PC-3 (cell line): Measurements from ENCODE around the gene RCE1. TPM values are rescaled to one million over a fixed set of nuclear protein-coding genes. Genes with fewer than 3 reads are reported as not detected.

Experiments used
- ATAC-seq: fragments of 200-7000 bp; cut with Tn5 transposase; 2 replicates; pipeline ENCODE4 v1.9.1; 2020; ENCODE audit warnings: mild to moderate bottlenecking, moderate library complexity
- BruUV-seq: library from RNA; stranded (reverse); fragments of 400-500 nt; replicated peaks from 2 replicates; lab custom pipeline; 2021; lab: Mats Ljungman, UMichigan
- CTCF ChIA-PET: fragments of 300-600 bp; sonication (Branson Sonifier 250); formaldehyde crosslinking; loops from one replicate; lab custom pipeline; 2022; ENCODE audit warnings: antibody characterized with exemption; lab: Charles Lee
- POLR2A ChIA-PET: fragments of 300-600 bp; sonication (Branson Sonifier 250); formaldehyde crosslinking; loops from one replicate; lab custom pipeline; 2022; ENCODE audit warnings: antibody characterized with exemption; ENCODE audit not compliant: unreplicated experiment; lab: Charles Lee
- DNase-seq: peaks from one replicate; pipeline ENCODE4 v3.0.0-alpha.2; 2015
- H2AFZ ChIP-seq: fragments of 300-600 bp; sonication (generic); 2 replicates; pipeline ENCODE4 v1.6.0; 2016; ENCODE audit warnings: antibody characterized with exemption, low read length
- H3F3A ChIP-seq: fragments of 300-600 bp; sonication (generic); one replicate; pipeline ENCODE4 v1.6.0; 2017; ENCODE audit warnings: antibody characterized with exemption, low read length, control low read depth, mild to moderate bottlenecking; ENCODE audit not compliant: unreplicated experiment
- H3K27ac ChIP-seq: fragments of 300-600 bp; sonication (generic); 2 replicates; pipeline ENCODE4 v1.5.1; 2016; ENCODE audit warnings: mild to moderate bottlenecking, low read length
- H3K27me3 ChIP-seq: fragments of 300-600 bp; sonication (generic); 2 replicates; pipeline ENCODE4 v1.6.1; 2016; ENCODE audit warnings: low read length, mixed read lengths
- H3K36me3 ChIP-seq: fragments of 300-600 bp; sonication (generic); 2 replicates; pipeline ENCODE4 v1.6.1; 2016; ENCODE audit warnings: low read depth, mixed run types, low read length, mixed read lengths
- H3K4me1 ChIP-seq: fragments of 300-600 bp; sonication (generic); 2 replicates; pipeline ENCODE4 v1.5.1; 2016; ENCODE audit warnings: low read length; ENCODE audit not compliant: insufficient read depth
- H3K4me2 ChIP-seq: fragments of 300-600 bp; sonication (generic); 2 replicates; pipeline ENCODE4 v1.6.0; 2016; ENCODE audit warnings: low read length
- H3K4me3 ChIP-seq: fragments of 300-600 bp; sonication (generic); 2 replicates; pipeline ENCODE4 v1.5.1; 2016; ENCODE audit warnings: mild to moderate bottlenecking, low read length, mixed read lengths
- H3K79me2 ChIP-seq: fragments of 300-600 bp; sonication (generic); 2 replicates; pipeline ENCODE4 v1.6.1; 2017; ENCODE audit warnings: low read length, mixed read lengths
- H3K9ac ChIP-seq: fragments of 300-600 bp; sonication (generic); 2 replicates; pipeline ENCODE4 v1.6.0; 2016; ENCODE audit warnings: mild to moderate bottlenecking, low read length
- H3K9me2 ChIP-seq: fragments of 300-600 bp; sonication (generic); replicated peaks from 2 replicates; pipeline ENCODE4 v1.6.1; 2016; ENCODE audit warnings: mixed run types, low read length, mixed read lengths
- H3K9me3 ChIP-seq: fragments of 300-600 bp; sonication (generic); 2 replicates; pipeline ENCODE4 v1.6.1; 2016; ENCODE audit warnings: low read length, mixed read lengths
- H4K20me1 ChIP-seq: fragments of 300-600 bp; sonication (generic); 2 replicates; pipeline ENCODE4 v1.6.1; 2016; ENCODE audit warnings: low read length, mixed read lengths
- EZH2 ChIP-seq: fragments of 300-600 bp; sonication (generic); IDR thresholded peaks from one replicate; pipeline ENCODE4 v1.6.1; 2017; ENCODE audit warnings: antibody characterized with exemption, mild to moderate bottlenecking, low read length; ENCODE audit not compliant: unreplicated experiment
- EZH2phosphoT487 ChIP-seq: fragments of 300-600 bp; sonication (generic); IDR thresholded peaks from 2 replicates; pipeline ENCODE4 v1.6.1; 2018; ENCODE audit warnings: mild to moderate bottlenecking, antibody characterized with exemption, low read length, borderline replicate concordance
- intact Hi-C: fragments of 100-400 bp; cut with micrococcal nuclease; formaldehyde crosslinking; loops from 2 replicates; pipeline ENCODE4 v1.9.0; 2023
- total RNA-seq: library from RNA; depleted of rRNA; stranded (reverse); fragments of >200 nt; gene quantifications from 2 replicates; pipeline ENCODE4 v1.2.3, GENCODE V29; 2014
- TF ChIP-seq, protein P1 (sequence below): fragments of 300-600 bp; sonication (generic); conservative IDR thresholded peaks from 2 replicates; pipeline ENCODE4 v1.5.1; 2017; ENCODE audit warnings: antibody characterized with exemption, low read depth, mild to moderate bottlenecking, low read length

Gene RCE1
- total RNA-seq, 1 experiment from 2014 or later, result 70.4 TPM

DNA sequence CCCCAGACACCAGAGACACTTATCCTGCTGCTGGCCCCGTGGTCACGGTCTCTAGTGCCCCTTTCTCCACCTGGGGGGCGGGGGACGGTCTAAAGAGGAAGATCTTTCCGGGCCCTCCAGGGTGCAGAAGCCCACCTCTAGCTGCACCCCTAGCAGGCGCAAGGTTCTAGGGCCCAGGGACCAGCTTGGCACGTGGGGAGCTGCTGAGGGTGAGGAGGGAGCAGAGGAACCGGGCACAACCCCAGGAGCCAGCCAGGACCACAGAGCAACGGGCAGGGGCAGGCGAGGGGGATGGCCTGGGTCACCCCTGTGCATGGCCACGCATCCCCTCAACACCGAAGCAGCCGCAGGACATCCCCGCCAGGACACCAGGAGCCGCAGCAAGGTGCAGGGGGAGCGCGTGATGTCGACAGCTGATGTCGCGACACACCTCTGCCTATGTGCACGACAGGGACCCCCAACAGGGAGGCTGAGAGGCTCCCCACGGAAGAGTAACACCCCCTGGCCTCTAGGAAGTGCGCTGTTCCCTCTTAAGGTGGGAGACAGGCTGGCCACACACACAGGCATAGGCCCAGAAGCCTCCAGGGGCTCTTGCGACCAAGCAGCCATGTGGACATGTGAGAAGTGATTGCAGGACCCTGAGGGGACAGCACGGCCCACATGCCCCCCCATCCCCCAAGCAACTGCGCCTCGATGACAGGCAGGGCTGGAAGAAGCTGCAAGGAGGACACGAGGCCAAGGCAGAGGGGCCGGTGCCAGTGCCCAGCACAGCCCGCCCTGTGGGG is 18.7 kb downstream of the RCE1 start:
- ChIA-PET CTCF (no interaction called here), POLR2A (no interaction called here)
- no peak for ATAC-seq
- Histone ChIP-seq H3K27me3 (no peaks in the 10 kb centered on the region), H3K27ac (no peak overlapping the region), H3K36me3 (no peaks in the 10 kb centered on the region; the same call in 1 of the 2 replicates), H2AFZ (no peak overlapping the region), H3K4me2 (no peak overlapping the region), H3K9me3 (no peaks in the 10 kb centered on the region), H4K20me1 (no peaks in the 10 kb centered on the region), H3F3A (no peaks in the 10 kb centered on the region), H3K4me1 (peaks cover 10% of the 10 kb centered on the region; the same call in 1 of the 2 replicates), H3K9ac (no peak overlapping the region), H3K4me3 (no peak overlapping the region), H3K9me2 (no peaks in the 10 kb centered on the region), H3K79me2 (peaks cover 27% of the 10 kb centered on the region)
- BruUV-seq, result no TSS peak
- TF ChIP-seq EZH2phosphoT487, result no peak
- TF ChIP-seq, protein P1, sequence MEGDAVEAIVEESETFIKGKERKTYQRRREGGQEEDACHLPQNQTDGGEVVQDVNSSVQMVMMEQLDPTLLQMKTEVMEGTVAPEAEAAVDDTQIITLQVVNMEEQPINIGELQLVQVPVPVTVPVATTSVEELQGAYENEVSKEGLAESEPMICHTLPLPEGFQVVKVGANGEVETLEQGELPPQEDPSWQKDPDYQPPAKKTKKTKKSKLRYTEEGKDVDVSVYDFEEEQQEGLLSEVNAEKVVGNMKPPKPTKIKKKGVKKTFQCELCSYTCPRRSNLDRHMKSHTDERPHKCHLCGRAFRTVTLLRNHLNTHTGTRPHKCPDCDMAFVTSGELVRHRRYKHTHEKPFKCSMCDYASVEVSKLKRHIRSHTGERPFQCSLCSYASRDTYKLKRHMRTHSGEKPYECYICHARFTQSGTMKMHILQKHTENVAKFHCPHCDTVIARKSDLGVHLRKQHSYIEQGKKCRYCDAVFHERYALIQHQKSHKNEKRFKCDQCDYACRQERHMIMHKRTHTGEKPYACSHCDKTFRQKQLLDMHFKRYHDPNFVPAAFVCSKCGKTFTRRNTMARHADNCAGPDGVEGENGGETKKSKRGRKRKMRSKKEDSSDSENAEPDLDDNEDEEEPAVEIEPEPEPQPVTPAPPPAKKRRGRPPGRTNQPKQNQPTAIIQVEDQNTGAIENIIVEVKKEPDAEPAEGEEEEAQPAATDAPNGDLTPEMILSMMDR, result no peak
- TF ChIP-seq EZH2, result no peak
- DNase-seq, result no peak
- intact Hi-C loops, result no loop called here

DNA sequence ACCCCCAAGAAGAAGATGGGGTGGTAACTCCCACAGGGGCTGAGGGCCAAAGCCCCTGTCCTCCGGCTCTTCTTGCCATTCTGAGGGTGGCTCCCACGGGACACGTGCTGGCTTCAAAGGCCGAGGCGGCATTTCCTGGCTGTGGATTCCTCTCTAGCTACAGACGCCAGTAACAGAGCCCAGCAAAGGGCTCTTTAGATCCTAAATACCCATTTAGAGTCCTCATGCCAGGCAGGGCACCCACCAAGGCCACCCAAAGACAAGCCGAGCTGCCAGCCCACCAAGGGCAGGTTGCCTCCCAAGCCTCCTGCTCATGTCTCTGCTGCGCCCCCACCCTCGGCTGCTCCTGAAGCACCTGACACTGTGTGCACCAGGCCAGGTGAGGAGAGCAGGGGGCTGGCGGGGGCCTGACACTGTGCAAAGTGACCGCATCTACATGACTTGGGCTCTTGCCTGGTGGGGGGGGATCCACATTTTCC is 19.4 kb downstream of the RCE1 start:
- no peak overlapping the region for H3K9ac ChIP-seq
- H3K4me2 ChIP-seq, result no peak overlapping the region
- ATAC-seq (no peak), DNase-seq (no peak)
- intact Hi-C loops, result no loop called here
- BruUV-seq, result no TSS peak
- no peak overlapping the region for H3K27ac ChIP-seq
- ChIA-PET CTCF (no interaction called here), POLR2A (interaction anchor here (0.7 kb wide), 1 partner anchor 378 kb away, joined by 3 read pairs; no protein-coding TSS in a partner anchor)
- peaks cover 22% of the 10 kb centered on the region for H3K79me2 ChIP-seq
- H3K4me3 ChIP-seq, result no peak overlapping the region
- no peaks in the 10 kb centered on the region for H3F3A ChIP-seq
- TF ChIP-seq EZH2phosphoT487 (no peak), EZH2 (no peak)
- TF ChIP-seq, protein P1, result no peak
- no peaks in the 10 kb centered on the region for H4K20me1 ChIP-seq
- no peaks in the 10 kb centered on the region for H3K9me2 ChIP-seq
- H3K4me1 ChIP-seq, result peaks cover 8% of the 10 kb centered on the region; the same call in 1 of the 2 replicates
- H3K36me3 ChIP-seq, result no peaks in the 10 kb centered on the region; the same call in 1 of the 2 replicates
- no peaks in the 10 kb centered on the region for H3K9me3 ChIP-seq
- H2AFZ ChIP-seq, result no peak overlapping the region
- no peaks in the 10 kb centered on the region for H3K27me3 ChIP-seq
